Lower lobe of right lung (tissue), 2 donors: ENCODE data around the gene RHOH. TPM values are rescaled to one million over a fixed set of nuclear protein-coding genes. Genes with fewer than 3 reads are reported as not detected.

Experiments
- ATAC-seq, 2 donors: fragments of 200-7000 bp; cut with Tn5 transposase; one replicate each; pipeline ENCODE4 v1.9.1; 2020 to 2022; ENCODE audit warnings: mild to moderate bottlenecking in 2 of 2, moderate library complexity in 2 of 2
- DNase-seq: peaks from one replicate; pipeline ENCODE4 v3.0.0-alpha.2; 2020
- H3K27ac ChIP-seq: fragments of 200-600 bp; one replicate; pipeline ENCODE4 v1.8.0; 2022
- H3K27me3 ChIP-seq: fragments of 200-600 bp; one replicate; pipeline ENCODE4 v1.8.0; 2022; ENCODE audit warnings: low read depth
- H3K36me3 ChIP-seq: fragments of 200-600 bp; one replicate; pipeline ENCODE4 v1.8.0; 2022; ENCODE audit warnings: mild to moderate bottlenecking
- H3K4me1 ChIP-seq: fragments of 200-600 bp; one replicate; pipeline ENCODE4 v1.8.0; 2022
- H3K4me3 ChIP-seq: fragments of 200-600 bp; one replicate; pipeline ENCODE4 v1.8.0; 2022; ENCODE audit warnings: mild to moderate bottlenecking
- H3K9me3 ChIP-seq: fragments of 200-600 bp; one replicate; pipeline ENCODE4 v1.8.0; 2022
- intact Hi-C: fragments of 100-400 bp; cut with DNase I; formaldehyde crosslinking; loops from one replicate; pipeline ENCODE4 v1.11.0; 2022
- total RNA-seq: library from RNA; stranded (reverse); fragmentation: NEBNext Ultra II Directional; extraction: Animal tissue kit (Norgen Biotek cat#: 25700); gene quantifications from one replicate; pipeline ENCODE4 v1.2.1, GENCODE V29; 2021
- TF ChIP-seq, protein P1 (sequence below): fragments of 200-600 bp; IDR thresholded peaks from one replicate; pipeline ENCODE4 v1.8.0; 2022; ENCODE audit warnings: antibody characterized with exemption, mild to moderate bottlenecking
- donor health status: DM: no; HTN: yes; CAD: no; lungs with severe emphysema.

The RHOH gene
- total RNA-seq, 1 donor from 2014 or later: 9.2 TPM

- Histone ChIP-seq H3K4me1 (peaks cover 7% of the 10 kb centered on the region), H3K27me3 (no peaks in the 10 kb centered on the region), H3K36me3 (no peaks in the 10 kb centered on the region), H3K27ac (no peak overlapping the region), H3K4me3 (no peak overlapping the region), H3K9me3 (no peaks in the 10 kb centered on the region)
- TF ChIP-seq, protein P1, sequence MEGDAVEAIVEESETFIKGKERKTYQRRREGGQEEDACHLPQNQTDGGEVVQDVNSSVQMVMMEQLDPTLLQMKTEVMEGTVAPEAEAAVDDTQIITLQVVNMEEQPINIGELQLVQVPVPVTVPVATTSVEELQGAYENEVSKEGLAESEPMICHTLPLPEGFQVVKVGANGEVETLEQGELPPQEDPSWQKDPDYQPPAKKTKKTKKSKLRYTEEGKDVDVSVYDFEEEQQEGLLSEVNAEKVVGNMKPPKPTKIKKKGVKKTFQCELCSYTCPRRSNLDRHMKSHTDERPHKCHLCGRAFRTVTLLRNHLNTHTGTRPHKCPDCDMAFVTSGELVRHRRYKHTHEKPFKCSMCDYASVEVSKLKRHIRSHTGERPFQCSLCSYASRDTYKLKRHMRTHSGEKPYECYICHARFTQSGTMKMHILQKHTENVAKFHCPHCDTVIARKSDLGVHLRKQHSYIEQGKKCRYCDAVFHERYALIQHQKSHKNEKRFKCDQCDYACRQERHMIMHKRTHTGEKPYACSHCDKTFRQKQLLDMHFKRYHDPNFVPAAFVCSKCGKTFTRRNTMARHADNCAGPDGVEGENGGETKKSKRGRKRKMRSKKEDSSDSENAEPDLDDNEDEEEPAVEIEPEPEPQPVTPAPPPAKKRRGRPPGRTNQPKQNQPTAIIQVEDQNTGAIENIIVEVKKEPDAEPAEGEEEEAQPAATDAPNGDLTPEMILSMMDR: no peak
- no peak for DNase-seq
- ATAC-seq: no peak
- intact Hi-C loops: no loop called here
Observed at GRCh38 chr4:40262077-40262528, 65.3 kb downstream of the RHOH start.

DNA sequence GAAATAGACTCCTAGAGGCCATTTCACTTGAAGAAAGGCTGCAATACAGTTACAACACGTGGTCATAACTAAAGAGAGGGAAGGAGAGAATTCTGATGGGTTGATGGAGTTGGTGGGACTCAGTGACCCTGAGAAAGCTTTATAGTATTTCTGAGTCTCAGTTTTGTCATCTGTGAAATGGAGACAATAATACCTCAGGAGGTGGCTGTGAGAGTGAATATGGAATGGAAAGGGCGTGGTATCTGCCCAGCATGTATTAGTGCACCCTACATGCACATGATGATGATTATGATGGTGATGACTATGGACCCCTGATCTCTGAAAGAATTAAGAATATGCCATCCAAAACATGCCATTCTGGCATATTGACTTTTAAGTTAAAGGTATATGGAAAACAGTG lies 66.0 kb downstream of the RHOH start:
- no peak overlapping the region for H3K27ac ChIP-seq
- peaks cover 7% of the 10 kb centered on the region for H3K4me1 ChIP-seq
- no peaks in the 10 kb centered on the region for H3K27me3 ChIP-seq
- no peaks in the 10 kb centered on the region for H3K9me3 ChIP-seq
- H3K4me3 ChIP-seq: no peak overlapping the region
- intact Hi-C loops: no loop called here
- DNase-seq (no peak), ATAC-seq (no peak)
- TF ChIP-seq, protein P1: no peak
- no peaks in the 10 kb centered on the region for H3K36me3 ChIP-seq

DNA sequence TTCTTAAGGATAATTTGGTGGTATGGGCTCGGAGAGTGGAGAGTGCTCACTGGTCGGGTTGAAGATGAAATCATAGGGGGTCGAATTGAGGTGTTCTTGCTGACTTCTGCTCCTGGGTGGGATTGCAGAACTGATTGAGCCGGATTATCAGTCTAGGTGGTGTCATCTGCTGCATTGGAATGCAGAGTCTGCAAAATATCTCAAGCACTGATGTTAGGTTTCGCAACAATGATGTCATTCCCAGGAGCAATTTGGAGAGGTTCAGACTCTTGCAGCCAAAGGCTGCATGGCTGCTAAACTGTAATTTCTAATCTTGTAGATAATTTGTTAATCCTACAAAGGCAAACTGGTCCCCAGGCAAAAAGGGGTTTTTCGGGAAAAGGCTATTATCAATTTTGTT lies 67.7 kb downstream of the RHOH start:
- H3K4me1 ChIP-seq: peaks cover 7% of the 10 kb centered on the region
- no peak overlapping the region for H3K27ac ChIP-seq
- H3K27me3 ChIP-seq: no peaks in the 10 kb centered on the region
- no peak overlapping the region for H3K4me3 ChIP-seq
- ATAC-seq (peak; percentile 34 to 49), DNase-seq (no peak)
- no peaks in the 10 kb centered on the region for H3K9me3 ChIP-seq
- TF ChIP-seq, protein P1: no peak
- H3K36me3 ChIP-seq: no peaks in the 10 kb centered on the region
- intact Hi-C loops: no loop called here

DNA sequence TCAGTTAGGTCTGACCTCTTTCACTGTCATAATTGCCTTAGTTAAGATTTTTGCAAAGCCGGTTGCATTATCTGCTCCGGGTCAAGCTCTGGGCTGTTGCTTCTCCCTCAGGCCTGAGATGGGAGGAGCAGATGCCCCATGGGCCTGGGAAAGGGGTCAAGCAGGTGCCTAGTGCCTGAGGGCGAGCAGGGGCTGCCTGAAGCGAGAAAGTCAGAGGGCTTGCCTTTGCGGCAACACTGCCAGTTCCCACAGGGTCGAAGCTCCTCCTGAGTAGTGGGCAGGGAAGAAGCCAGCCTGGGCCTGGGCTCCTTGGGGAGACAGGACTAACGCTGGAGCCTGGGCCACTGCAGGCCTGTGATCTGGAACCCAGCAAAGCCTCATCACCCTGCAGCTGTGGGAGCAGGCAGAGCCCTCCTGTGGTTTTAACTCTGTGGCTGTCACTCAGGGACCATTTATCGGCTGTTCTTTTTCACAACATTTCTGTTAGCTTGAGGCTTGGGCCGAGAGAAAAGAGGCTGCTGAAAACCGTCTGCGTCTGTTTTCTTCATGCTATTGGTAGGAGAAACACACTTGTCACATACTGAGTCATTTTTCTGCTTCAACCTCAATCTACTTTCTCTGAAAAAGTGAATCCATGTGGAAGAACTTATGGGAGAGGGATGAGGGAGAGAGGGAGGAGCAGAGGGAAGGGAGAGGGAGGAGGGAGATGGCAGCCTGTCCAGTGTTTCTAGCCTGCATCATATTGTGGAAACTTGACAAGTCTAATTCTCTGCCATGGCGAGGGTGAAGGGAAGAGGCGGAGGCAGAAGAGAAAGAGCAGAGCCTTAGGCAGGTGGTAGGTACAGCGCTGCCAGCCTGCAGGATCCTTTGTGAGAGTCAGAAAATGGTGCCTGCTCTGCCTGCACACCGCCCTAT lies 68.4 kb downstream of the RHOH start:
- no peaks in the 10 kb centered on the region for H3K36me3 ChIP-seq
- H3K27me3 ChIP-seq: no peaks in the 10 kb centered on the region
- peaks cover 7% of the 10 kb centered on the region for H3K4me1 ChIP-seq
- ATAC-seq (peak; percentile 54 to 67), DNase-seq (no peak)
- intact Hi-C loops: no loop called here
- H3K9me3 ChIP-seq: no peaks in the 10 kb centered on the region
- TF ChIP-seq, protein P1: no peak
- no peak overlapping the region for H3K4me3 ChIP-seq
- no peak overlapping the region for H3K27ac ChIP-seq

GRCh38 chr4:40265910-40266274 lies 69.1 kb downstream of the RHOH start:
- DNase-seq: no peak
- TF ChIP-seq, protein P1: no peak
- no peaks in the 10 kb centered on the region for H3K36me3 ChIP-seq
- H3K27me3 ChIP-seq: no peaks in the 10 kb centered on the region
- no peaks in the 10 kb centered on the region for H3K9me3 ChIP-seq
- no peak for ATAC-seq
- intact Hi-C loops: no loop called here
- H3K4me3 ChIP-seq: no peak overlapping the region
- H3K27ac ChIP-seq: no peak overlapping the region
- peaks cover 7% of the 10 kb centered on the region for H3K4me1 ChIP-seq
